Astrocyte of the spinal cord (primary cell): ENCODE data around the gene LPO.

ENCODE experiments used
- DNase-seq: peaks from one replicate; pipeline ENCODE4 v3.0.0; 2011; ENCODE audit warnings: low read depth, low spot score
- H3K4me3 ChIP-seq: 2 replicates; pipeline ENCODE4 v1.5.1; 2011; ENCODE audit warnings: low read depth, mild to moderate bottlenecking, low read length, moderate library complexity
- in situ Hi-C: cut with HindIII; loops from 2 replicates; pipeline ENCODE4 v1.10.0; 2017; ENCODE audit warnings: low sequenced_read_pairs
- TF ChIP-seq, protein P1 (sequence below): IDR thresholded peaks from 2 replicates; pipeline ENCODE4 v1.5.1; 2012; ENCODE audit warnings: low read depth, mild to moderate bottlenecking, low read length, inconsistent platforms

Gene LPO

DNA sequence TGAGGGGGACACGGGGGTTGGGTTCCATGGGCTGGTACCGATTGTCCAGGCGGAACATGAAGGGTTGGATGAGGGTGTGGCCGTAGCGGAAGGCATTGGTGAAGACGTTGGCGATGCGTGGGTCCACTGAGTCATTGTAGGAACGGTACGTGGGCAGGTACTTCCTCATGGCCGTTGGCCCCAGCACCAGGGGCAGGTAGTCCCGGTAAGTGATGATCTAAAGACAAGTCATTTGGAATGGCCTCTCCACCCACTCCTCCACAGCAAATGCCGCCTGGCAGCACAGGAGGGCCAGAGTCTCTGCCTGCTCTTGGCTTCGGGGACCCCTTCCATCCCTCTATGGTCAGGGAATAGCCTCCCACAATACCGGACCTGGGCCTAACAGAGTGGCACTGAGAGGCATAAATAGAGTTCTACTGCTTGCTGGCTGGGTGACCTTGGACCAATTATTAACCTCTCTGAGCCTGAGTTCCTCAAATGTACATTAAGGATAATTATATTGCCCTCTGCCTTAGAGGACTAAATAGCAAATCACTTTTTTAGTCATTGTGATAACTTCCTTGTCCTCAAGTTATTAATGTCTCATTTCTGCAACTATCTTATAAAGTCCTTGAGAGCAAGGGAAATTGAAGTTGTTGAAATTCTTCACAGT, 35.2 kb downstream of the LPO start:
- DNase-seq: no peak
- TF ChIP-seq, protein P1, sequence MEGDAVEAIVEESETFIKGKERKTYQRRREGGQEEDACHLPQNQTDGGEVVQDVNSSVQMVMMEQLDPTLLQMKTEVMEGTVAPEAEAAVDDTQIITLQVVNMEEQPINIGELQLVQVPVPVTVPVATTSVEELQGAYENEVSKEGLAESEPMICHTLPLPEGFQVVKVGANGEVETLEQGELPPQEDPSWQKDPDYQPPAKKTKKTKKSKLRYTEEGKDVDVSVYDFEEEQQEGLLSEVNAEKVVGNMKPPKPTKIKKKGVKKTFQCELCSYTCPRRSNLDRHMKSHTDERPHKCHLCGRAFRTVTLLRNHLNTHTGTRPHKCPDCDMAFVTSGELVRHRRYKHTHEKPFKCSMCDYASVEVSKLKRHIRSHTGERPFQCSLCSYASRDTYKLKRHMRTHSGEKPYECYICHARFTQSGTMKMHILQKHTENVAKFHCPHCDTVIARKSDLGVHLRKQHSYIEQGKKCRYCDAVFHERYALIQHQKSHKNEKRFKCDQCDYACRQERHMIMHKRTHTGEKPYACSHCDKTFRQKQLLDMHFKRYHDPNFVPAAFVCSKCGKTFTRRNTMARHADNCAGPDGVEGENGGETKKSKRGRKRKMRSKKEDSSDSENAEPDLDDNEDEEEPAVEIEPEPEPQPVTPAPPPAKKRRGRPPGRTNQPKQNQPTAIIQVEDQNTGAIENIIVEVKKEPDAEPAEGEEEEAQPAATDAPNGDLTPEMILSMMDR: no peak
- H3K4me3 ChIP-seq: no peak overlapping the region
- in situ Hi-C loops: no loop called here

DNA sequence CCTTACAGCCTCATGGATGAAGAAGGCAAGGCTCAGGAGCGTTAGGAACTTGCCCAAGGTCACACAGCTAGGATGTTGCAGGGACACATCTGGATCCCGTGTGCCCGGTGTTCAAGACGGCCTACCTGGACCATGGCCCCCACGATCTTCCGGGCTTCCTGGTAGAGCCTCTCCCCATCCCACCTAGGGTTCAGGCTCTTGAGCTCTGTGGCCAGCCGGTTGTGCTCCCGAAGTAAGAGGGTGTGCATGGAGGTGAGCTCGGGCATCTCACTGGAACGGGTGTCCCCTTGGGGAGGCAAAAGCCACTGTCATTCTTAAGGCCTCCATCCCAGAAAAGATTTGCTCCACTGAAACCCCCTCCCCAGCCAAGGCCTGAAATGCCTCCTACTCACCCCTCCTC, 37.0 kb downstream of the LPO start:
- in situ Hi-C loops: no loop called here
- TF ChIP-seq, protein P1: no peak
- H3K4me3 ChIP-seq: no peak overlapping the region
- DNase-seq: no peak

DNA sequence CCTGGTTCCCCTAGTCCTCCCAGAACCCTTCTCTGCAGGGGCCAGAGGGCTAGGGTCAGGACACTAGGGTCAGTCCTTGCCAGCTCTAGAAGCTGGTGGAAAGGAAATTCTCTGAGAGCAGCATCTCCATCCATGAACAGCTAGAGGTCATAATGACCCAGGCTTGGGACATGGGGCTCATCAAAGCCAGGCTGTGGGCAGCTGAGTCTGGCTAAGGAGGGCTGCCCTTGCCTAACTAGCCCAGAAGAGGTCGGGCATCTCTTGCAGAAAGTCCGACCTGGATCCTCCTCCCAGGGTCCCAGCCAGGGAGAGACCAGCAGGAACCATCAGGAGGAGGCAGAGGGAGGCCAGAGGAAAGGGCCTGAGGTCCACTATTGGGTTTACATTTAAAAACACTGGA, 38.0 kb downstream of the LPO start:
- H3K4me3 ChIP-seq: no peak overlapping the region
- TF ChIP-seq, protein P1: no peak
- in situ Hi-C loops: no loop called here
- DNase-seq: no peak

DNA sequence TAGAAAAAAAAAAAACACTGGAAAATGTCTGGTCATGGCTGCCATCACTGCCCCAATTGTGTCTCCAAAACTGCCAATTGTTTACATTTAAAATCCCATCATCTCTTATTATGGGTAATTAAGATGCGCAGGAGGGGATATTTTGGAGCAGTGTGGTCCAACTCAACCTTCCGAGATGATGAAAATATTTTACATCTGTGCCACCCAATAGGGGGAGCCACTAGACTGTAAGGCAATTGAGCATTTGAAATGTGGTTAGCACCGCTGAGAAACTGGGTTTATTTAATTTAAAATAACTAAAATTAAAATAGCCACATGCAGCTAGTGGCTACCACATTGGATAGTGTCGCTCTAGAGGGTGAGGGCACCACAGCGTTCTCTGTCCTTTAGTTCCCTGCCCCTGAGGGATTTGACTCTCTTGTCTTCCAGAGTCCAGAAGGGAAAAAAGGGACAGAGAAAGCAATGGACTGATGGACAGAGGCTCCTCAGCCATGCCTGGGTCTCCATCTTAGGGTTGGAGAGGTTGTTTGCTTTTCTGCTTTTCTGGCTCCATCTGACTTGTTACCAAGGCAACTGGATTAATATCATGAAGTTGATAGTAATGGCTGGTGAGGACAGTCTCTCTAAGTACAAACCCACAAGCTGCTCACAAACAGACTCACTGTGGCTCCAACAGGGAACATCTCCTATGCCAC, 38.9 kb downstream of the LPO start:
- DNase-seq: no peak

DNA sequence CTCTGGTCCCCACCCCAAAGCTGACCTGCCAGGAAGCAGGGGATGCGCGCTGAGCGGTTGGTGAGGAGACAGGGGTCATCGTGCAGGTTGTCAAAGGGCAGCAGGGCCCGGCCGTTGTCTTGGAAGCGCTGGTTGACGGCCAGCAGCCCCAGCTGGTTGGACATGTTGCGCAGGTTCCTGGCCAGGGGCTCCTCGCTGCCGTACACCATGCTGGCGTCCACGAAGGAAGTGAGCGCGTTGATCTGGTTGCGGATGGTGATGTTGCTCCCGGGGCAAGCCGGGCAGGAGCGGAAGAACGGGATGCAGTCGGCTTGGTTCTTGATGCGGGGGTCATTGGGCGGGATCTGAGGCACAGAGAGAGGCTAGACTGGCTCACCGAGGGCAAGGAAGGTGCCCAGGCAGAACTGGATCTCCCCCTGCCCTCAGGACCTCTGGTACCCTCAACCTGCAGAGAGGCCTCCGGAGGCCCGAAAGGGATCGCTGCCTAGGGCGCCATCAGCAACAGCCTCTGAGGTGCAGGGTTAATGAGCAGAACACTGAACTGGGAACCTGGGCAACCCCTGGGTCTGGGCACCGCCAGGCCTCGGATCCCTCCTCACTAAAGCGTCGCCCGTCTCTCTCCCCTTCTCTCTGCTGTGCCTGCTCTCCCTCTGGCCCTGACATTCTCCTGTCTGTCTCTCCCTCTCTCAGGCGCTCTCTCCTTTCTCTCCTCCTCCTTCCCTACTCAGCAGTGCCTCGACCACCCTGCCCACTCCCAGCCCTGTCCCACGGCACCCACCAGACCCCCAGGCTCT, 39.6 kb downstream of the LPO start:
- TF ChIP-seq, protein P1: no peak
- in situ Hi-C loops: no loop called here
- no peak overlapping the region for H3K4me3 ChIP-seq
- DNase-seq: no peak

More for the DNA sequence above, 38.9 kb downstream of the LPO start:
- in situ Hi-C loops: no loop called here
- TF ChIP-seq, protein P1: peak; percentile 32
- H3K4me3 ChIP-seq: no peak overlapping the region

DNA sequence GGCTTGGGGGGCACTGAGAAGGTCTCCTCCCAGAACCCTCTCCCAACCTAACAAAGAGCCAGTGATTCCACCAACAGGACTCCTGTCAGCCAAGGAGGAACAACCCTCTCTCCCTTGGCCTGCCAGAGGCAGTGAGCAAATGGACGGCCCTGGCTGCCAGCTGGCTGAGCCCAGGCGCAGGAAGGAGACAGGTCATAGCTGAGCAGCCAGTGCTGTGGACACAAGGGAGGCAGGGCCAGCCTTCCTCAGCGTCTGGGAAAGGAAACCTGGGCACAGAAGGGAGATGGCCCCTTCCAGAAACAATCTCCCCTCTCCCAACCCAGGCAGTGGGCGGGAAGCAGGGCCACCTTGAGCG, 40.3 kb downstream of the LPO start:
- TF ChIP-seq, protein P1: no peak
- no peak overlapping the region for H3K4me3 ChIP-seq
- DNase-seq: no peak
- in situ Hi-C loops: no loop called here
